BLaER1 treated with 17β-estradiol and CSF1 and Interleukin-3, amounts not matched to agents 10 nM and 100 nM (cell line): ENCODE data around the gene SPEG.

Source experiments
- H3K27ac ChIP-seq, 11 experiments: shearing (Covaris generic); formaldehyde crosslinking; 2 replicates each; pipeline ENCODE4 v1.8.1; 2022
- H3K27me3 ChIP-seq, 11 experiments: shearing (Covaris generic); formaldehyde crosslinking; 2 replicates each; pipeline ENCODE4 v1.8.1; 2022
- H3K36me3 ChIP-seq, 11 experiments: shearing (Covaris generic); formaldehyde crosslinking; 2 replicates each; pipeline ENCODE4 v1.8.1; 2022
- H3K4me1 ChIP-seq, 10 experiments: shearing (Covaris generic); formaldehyde crosslinking; 2 replicates each; pipeline ENCODE4 v1.8.1; 2022
- H3K4me2 ChIP-seq, 11 experiments: shearing (Covaris generic); formaldehyde crosslinking; 2 replicates each; pipeline ENCODE4 v1.8.1; 2022
- H3K4me3 ChIP-seq, 10 experiments: shearing (Covaris generic); formaldehyde crosslinking; 2 replicates each; pipeline ENCODE4 v1.8.1; 2022
- H3K9ac ChIP-seq, 11 experiments: shearing (Covaris generic); formaldehyde crosslinking; 2 replicates each; pipeline ENCODE4 v1.8.1; 2022
- H3K9me3 ChIP-seq, 11 experiments: shearing (Covaris generic); formaldehyde crosslinking; replicated peaks in 1 of 11; 2 replicates each; pipeline ENCODE4 v1.8.1; 2022
- H4K20me1 ChIP-seq, 11 experiments: shearing (Covaris generic); formaldehyde crosslinking; 2 replicates each; pipeline ENCODE4 v1.8.1; 2022
- Cebpa-rat ChIP-seq, 11 experiments: shearing (Covaris generic); IDR thresholded peaks; 2 replicates each; pipeline ENCODE4 v1.8.1; 2022

Gene SPEG

DNA sequence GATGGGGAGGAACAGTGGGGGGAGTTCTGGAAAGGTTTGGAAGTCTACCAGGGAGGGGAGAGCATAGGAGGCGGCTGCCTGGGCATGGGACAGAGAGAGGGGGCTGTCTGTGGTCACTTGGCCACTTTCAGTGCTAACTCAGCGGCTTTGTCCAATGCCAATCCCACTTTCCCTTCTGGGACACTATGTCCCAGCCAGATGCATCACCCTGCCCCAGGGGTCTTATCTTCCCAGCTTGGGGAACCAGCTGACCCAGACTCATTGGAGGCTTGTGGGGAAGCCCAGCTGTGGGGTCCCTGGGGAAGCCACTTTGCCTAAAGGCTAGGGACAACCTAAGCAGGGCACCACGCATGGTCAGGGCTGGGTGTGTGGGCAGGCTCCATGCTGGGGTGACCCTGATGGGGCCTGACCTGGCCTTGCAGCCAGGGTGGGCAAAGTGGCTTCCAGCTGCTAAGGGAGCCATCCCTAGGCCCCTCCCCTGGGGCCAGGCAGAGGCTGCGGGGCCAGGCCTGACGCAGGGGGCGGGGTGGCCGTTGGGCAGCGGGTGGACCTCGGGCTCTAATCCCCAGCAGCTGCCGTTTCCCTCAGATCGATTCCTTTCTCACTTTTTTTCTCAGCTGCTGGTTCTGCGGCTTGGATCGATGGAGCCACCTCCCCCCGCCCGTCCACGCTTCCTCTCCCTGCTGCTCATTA lies 78.0 kb downstream of the SPEG start:
- Histone ChIP-seq H3K27me3 (peaks cover 0 to 63% (median 20%) of the 10 kb centered on the region in 11 experiments; a peak in 13 of 22 replicates), H3K4me1 (peaks cover 48 to 99% (median 92%) of the 10 kb centered on the region in 10 experiments), H3K9me3 (no peaks in the 10 kb centered on the region), H3K27ac (peak overlapping the region in 2 of 11 experiments; percentile 3 to 7; a peak in 1 of 22 replicates), H3K4me3 (peak overlapping the region in 2 of 10 experiments; percentile 22 to 38; a peak in 4 of 20 replicates), H4K20me1 (peaks cover 0 to 79% (median 19%) of the 10 kb centered on the region in 11 experiments; a peak in 16 of 22 replicates), H3K4me2 (peak overlapping the region; percentile 54 to 96 (median 85); a peak in 21 of 22 replicates), H3K36me3 (no peaks in the 10 kb centered on the region), H3K9ac (peak overlapping the region in 4 of 11 experiments; percentile 9 to 43 (median 37); a peak in 4 of 22 replicates)
- TF ChIP-seq Cebpa-rat (IDR thresholded peaks at IDR 0.05) = no peak

DNA sequence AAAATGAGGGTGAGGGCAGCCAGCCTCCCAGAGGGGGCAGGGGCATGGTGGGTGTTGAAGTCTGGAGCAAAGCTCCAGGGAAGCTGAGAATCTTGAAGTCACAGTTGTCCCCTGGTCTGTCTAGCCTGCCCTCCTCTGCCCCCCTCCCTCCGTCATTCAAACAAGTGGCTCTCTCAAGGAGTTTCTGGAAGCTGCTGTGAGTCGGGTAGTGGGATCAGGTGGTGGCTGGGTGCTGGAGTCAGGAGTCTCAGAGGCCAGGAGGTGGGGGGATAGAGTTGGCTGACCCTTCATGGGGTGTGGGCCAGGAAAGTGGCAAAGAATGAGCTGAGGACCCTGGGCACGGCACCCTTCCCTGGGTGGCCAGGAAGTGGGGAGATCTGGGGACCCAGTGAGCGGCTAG lies 79.1 kb downstream of the SPEG start:
- Histone ChIP-seq H3K4me3 (0 out of 20 replicates have a peak overlapping the region, but pooled peaks of 4 of the 10 experiments have one; percentile 6 to 29 (median 20)), H3K36me3 (no peaks in the 10 kb centered on the region), H3K27me3 (peaks cover 0 to 63% (median 20%) of the 10 kb centered on the region in 11 experiments; a peak in 13 of 22 replicates), H4K20me1 (peaks cover 0 to 70% (median 19%) of the 10 kb centered on the region in 11 experiments; a peak in 14 of 22 replicates), H3K27ac (no peak overlapping the region), H3K9ac (peak overlapping the region in 4 of 11 experiments; percentile 15 to 59 (median 37); a peak in 7 of 22 replicates), H3K4me2 (peak overlapping the region; percentile 75 to 96 (median 87)), H3K4me1 (peaks cover 48 to 98% (median 92%) of the 10 kb centered on the region in 10 experiments), H3K9me3 (no peaks in the 10 kb centered on the region)
- no peak for TF ChIP-seq Cebpa-rat (IDR thresholded peaks at IDR 0.05)

DNA sequence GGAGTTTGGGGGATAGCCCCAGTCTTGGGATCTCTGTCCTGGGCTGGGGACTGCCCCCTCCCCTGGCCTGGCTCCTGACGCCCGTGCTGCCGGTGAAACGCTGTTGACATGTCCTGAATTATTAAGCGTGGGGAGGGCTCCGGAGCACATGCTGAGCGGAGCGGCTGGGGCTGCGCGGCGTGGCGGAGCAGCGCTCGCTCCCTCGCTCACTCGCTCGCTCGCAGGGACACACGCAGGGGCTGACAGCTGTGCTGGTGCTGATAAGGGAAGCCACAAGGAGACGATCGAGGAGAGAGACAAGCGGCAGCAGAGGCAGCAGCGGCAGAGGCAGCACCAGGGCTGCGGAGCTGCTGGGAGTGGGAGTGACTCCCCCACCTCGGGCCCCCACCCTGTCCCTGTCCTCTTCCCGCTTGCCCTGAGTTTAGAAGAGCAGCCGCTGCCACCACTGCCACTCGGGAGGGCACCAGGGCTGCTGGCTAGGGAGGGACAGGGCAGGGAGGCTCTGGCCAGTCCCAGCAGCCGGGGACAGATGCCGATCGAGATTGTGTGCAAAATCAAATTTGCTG lies 79.6 kb downstream of the SPEG start, which contains the start of gene ASIC4:
TSS of gene ASIC4 (plus strand) at position 287 of the 566 bp plus-strand sequence. CDS start at position 530, 243 bp downstream.
- Histone ChIP-seq H3K27ac (no peak within 1 kb of the TSS), H3K4me3 (0 out of 20 replicates have a peak within 1 kb of the TSS, but pooled peaks of 4 of the 10 experiments have one; percentile 6 to 29 (median 20)), H3K36me3 (no peaks in the 10 kb centered on the region), H3K27me3 (peaks cover 0 to 63% (median 20%) of the 10 kb centered on the region in 11 experiments; a peak in 13 of 22 replicates), H3K4me1 (peaks cover 48 to 93% (median 87%) of the 10 kb centered on the region in 10 experiments), H4K20me1 (peaks cover 0 to 70% (median 19%) of the 10 kb centered on the region in 11 experiments; a peak in 14 of 22 replicates), H3K9ac (peak within 1 kb of the TSS in 4 of 11 experiments; percentile 15 to 59 (median 37); a peak in 7 of 22 replicates), H3K9me3 (no peaks in the 10 kb centered on the region), H3K4me2 (peak within 1 kb of the TSS; percentile 75 to 96 (median 87))
- no peak for TF ChIP-seq Cebpa-rat (IDR thresholded peaks at IDR 0.05)

DNA sequence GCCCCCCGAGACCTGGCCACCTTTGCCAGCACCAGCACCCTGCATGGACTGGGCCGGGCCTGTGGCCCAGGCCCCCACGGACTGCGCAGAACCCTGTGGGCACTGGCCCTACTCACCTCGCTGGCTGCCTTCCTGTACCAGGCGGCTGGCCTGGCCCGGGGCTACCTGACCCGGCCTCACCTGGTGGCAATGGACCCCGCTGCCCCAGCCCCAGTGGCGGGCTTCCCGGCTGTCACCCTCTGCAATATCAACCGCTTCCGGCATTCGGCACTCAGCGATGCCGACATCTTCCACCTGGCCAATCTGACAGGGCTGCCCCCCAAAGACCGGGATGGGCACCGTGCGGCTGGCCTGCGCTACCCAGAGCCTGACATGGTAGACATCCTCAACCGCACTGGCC lies 80.2 kb downstream of the SPEG start:
- Histone ChIP-seq H4K20me1 (peaks cover 0 to 66% (median 19%) of the 10 kb centered on the region in 11 experiments; a peak in 14 of 22 replicates), H3K4me1 (peaks cover 44 to 88% (median 81%) of the 10 kb centered on the region in 10 experiments), H3K9me3 (no peaks in the 10 kb centered on the region), H3K4me3 (no peak overlapping the region), H3K27ac (no peak overlapping the region), H3K9ac (peak overlapping the region in 1 of 11 experiments; percentile 19; a peak in 2 of 22 replicates), H3K4me2 (peak overlapping the region in 10 of 11 experiments; percentile 75 to 96 (median 88); a peak in 18 of 22 replicates), H3K27me3 (peaks cover 0 to 59% (median 20%) of the 10 kb centered on the region in 11 experiments; a peak in 13 of 22 replicates), H3K36me3 (no peaks in the 10 kb centered on the region)
- TF ChIP-seq Cebpa-rat (IDR thresholded peaks at IDR 0.05) = no peak

DNA sequence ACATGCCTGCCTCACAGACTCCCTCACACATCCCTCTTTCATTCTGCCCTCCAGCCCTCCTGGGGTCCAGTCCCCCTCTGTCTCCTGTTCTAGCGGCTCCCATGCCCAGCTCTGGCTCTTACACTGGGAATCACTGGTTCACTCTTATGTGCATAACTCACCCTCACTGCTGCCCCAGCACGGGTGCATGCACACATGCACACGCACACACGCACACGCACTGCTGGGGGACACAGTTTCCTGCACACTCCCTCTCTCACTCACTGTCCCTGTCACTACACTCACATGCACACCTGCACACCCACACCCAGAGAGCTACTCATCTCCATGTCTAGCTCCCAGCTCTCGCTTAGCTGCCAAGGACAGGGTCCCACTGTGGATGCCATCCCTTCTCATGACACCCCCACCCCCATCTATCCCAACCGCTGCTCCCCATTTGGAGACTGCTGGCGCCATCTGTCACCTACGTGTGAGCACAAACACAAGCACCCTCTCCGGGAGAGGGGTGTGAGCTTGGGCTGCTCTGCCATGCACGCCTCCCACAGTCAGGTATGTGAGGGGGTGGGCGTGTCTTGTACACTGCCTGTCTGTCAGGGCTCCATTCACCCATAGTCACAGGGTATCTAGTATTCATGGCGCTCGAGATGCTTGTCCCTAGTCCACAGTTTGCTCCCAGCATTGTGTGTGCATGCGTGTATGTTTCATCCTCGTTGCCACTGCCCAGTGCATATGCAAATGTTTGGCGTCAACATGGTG lies 81.4 kb downstream of the SPEG start:
- Histone ChIP-seq H3K4me2 (peak overlapping the region in 9 of 11 experiments; percentile 52 to 96 (median 92); a peak in 18 of 22 replicates), H3K9me3 (no peaks in the 10 kb centered on the region), H3K27me3 (peaks cover under 1 to 55% (median 23%) of the 10 kb centered on the region in 11 experiments; a peak in 19 of 22 replicates), H4K20me1 (peaks cover 0 to 66% (median 19%) of the 10 kb centered on the region in 11 experiments; a peak in 13 of 22 replicates), H3K27ac (no peak overlapping the region), H3K36me3 (no peaks in the 10 kb centered on the region), H3K4me1 (peaks cover 34 to 83% (median 72%) of the 10 kb centered on the region in 10 experiments), H3K4me3 (no peak overlapping the region), H3K9ac (no peak overlapping the region)
- no peak for TF ChIP-seq Cebpa-rat (IDR thresholded peaks at IDR 0.05)

DNA sequence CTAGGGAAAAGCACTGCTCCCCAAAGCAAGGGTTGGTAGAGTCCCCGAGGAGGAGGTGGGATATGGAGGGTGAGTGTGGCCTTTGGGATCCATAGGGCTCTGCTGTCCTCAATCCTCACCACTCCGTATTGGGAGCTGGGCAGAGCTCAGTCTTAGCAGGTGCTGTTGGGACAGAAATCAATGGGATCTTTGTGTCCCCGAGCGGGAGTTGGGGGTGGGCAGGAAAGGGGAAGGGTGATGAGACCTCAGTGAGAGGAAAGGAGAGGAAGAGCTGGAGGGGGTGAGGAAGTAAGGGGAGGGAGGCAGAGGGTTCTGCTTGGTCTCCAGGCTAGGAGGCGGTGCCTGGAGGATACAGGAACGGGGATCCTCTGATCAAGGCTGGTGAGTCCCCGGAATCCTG lies 82.2 kb downstream of the SPEG start:
- no peaks in the 10 kb centered on the region for H3K9me3 ChIP-seq

DNA sequence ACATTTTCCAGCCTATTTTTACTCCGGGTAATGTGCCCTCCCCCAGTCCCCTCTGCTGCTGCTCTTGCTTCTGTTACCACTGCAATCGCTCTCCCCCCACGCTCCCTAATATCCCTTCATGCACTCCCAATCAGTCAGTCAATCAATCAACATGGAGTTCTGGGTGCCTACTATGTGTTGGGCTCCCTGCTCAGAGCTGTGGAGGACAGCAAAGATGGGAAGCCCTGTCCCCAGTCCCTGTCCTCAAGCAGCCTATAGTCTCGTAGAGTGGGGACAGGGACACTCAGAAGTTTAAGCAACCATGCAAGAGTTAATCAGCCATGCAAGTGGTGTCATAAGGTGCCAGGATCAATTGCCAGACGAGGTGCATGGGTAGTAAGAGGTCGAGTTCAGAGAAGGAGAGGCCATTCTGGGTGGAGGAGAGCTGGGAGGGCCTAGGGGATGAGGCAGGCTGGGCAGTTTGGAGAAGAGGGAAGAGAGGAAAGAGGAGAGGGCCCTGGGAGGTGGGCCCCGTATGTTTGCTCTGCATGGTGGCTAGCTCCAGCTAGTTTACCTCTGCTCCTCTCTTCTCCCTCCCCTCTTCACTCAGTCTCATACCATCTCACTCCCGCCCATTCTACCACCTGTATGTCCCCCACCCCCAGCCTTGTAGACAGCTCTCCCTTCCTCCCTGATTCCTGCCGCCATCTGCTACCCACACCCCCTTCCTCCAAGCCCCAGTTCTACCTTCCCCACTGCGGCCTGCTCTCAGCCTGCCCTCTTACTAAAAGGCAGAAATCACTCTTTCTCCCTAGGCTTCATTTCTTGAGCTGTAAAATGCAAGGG lies 83.5 kb downstream of the SPEG start:
- no peak for TF ChIP-seq Cebpa-rat (IDR thresholded peaks at IDR 0.05)
- no peak overlapping the region for H3K9ac ChIP-seq
- H3K27ac ChIP-seq = no peak overlapping the region
- H3K4me2 ChIP-seq = peak overlapping the region in 9 of 11 experiments; percentile 52 to 96 (median 92); a peak in 12 of 22 replicates
- H3K9me3 ChIP-seq = no peaks in the 10 kb centered on the region
- no peak overlapping the region for H3K4me3 ChIP-seq
- H3K27me3 ChIP-seq = peaks cover 22 to 56% (median 38%) of the 10 kb centered on the region in 11 experiments
- H3K4me1 ChIP-seq = peaks cover 30 to 82% (median 69%) of the 10 kb centered on the region in 10 experiments
- no peaks in the 10 kb centered on the region for H3K36me3 ChIP-seq
- peaks cover 0 to 52% (median 12%) of the 10 kb centered on the region in 11 experiments; a peak in 12 of 22 replicates for H4K20me1 ChIP-seq

More for the DNA sequence above, 82.2 kb downstream of the SPEG start:
- Histone ChIP-seq H3K4me2 (peak overlapping the region; percentile 52 to 96 (median 74)), H3K27ac (no peak overlapping the region), H3K4me3 (no peak overlapping the region), H3K4me1 (peaks cover 34 to 84% (median 72%) of the 10 kb centered on the region in 10 experiments), H4K20me1 (peaks cover 0 to 65% (median 19%) of the 10 kb centered on the region in 11 experiments; a peak in 13 of 22 replicates), H3K27me3 (peaks cover 9 to 56% (median 31%) of the 10 kb centered on the region in 11 experiments), H3K9ac (no peak overlapping the region), H3K36me3 (no peaks in the 10 kb centered on the region)
- TF ChIP-seq Cebpa-rat (IDR thresholded peaks at IDR 0.05) = no peak
